C4-2B (cell line): ENCODE data around the gene GRK7.

ENCODE experiments used
- CTCF ChIP-seq: fragments of 450-650 bp; conservative IDR thresholded peaks from 2 replicates; pipeline ENCODE4 v1.5.1; 2017; ENCODE audit warnings: mild to moderate bottlenecking
- ZFX ChIP-seq: fragments of 450-650 bp; IDR thresholded peaks from 2 replicates; pipeline ENCODE4 v1.6.1; 2017

GRCh38 chr3:141783632-141784031 is 20.4 kb downstream of the GRK7 start:
- TF ChIP-seq CTCF (no peak), ZFX (no peak)
